Dendritic cell treated with granulocyte-macrophage colony-stimulating factor and Interleukin-4, amounts not matched to agents 40 ng/mL and 50 ng/mL, for 4 days (primary cell): ENCODE measurements around the gene RUNX2.
"Not testable (repeated sequence)": the region's sequence is repeated elsewhere in the genome, so short reads cannot be mapped to it uniquely, and the experiment has no call there.

Source experiments
- H3K27ac Mint-ChIP-seq: one replicate; pipeline ENCODE4 v1.8.0; 2022; ENCODE audit warnings: mild to moderate bottlenecking, mixed read lengths
- H3K27me3 Mint-ChIP-seq: one replicate; pipeline ENCODE4 v1.8.0; 2022; ENCODE audit warnings: mild to moderate bottlenecking, mixed read lengths
- H3K36me3 Mint-ChIP-seq: one replicate; pipeline ENCODE4 v1.8.0; 2022; ENCODE audit warnings: low read depth, mixed read lengths
- H3K4me1 Mint-ChIP-seq: one replicate; pipeline ENCODE4 v1.8.0; 2022; ENCODE audit warnings: low read depth, mixed read lengths
- H3K4me3 Mint-ChIP-seq: one replicate; pipeline ENCODE4 v1.8.0; 2022; ENCODE audit warnings: mild to moderate bottlenecking, moderate library complexity, mixed read lengths
- H3K9me3 Mint-ChIP-seq: one replicate; pipeline ENCODE4 v1.8.0; 2022; ENCODE audit warnings: mixed read lengths
- intact Hi-C: fragments of 100-400 bp; cut with micrococcal nuclease; formaldehyde crosslinking; loops from one replicate; pipeline ENCODE4 v1.15.0; 2022

RUNX2 gene

DNA sequence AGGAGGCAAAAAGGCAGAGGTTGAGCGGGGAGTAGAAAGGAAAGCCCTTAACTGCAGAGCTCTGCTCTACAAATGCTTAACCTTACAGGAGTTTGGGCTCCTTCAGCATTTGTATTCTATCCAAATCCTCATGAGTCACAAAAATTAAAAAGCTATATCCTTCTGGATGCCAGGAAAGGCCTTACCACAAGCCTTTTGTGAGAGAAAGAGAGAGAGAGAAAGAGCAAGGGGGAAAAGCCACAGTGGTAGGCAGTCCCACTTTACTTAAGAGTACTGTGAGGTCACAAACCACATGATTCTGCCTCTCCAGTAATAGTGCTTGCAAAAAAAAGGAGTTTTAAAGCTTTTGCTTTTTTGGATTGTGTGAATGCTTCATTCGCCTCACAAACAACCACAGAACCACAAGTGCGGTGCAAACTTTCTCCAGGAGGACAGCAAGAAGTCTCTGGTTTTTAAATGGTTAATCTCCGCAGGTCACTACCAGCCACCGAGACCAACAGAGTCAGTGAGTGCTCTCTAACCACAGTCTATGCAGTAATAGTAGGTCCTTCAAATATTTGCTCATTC lies at the start of gene RUNX2:
RUNX2 (plus strand) TSS at position 375 of the 567 bp plus-strand sequence. CDS start 397 bp downstream, outside the sequence.
- H3K4me3 Mint-ChIP-seq = no peak within 1 kb of the TSS
- no peak within 1 kb of the TSS for H3K27ac Mint-ChIP-seq
- intact Hi-C loops = no loop called here
- H3K9me3 Mint-ChIP-seq = no peaks in the 10 kb centered on the region
- H3K36me3 Mint-ChIP-seq = no peaks in the 10 kb centered on the region
- H3K27me3 Mint-ChIP-seq = no peaks in the 10 kb centered on the region
- H3K4me1 Mint-ChIP-seq = peaks cover 21% of the 10 kb centered on the region

GRCh38 chr6:45278367-45278766 lies 49.8 kb upstream of the RUNX2 start:
- Mint-ChIP-seq H3K4me1 (no peaks in the 10 kb centered on the region), H3K9me3 (peaks cover 28% of the 10 kb centered on the region), H3K27me3 (no peaks in the 10 kb centered on the region), H3K27ac (no peak overlapping the region), H3K4me3 (no peak overlapping the region), H3K36me3 (peaks cover 6% of the 10 kb centered on the region)
- intact Hi-C loops = no loop called here

DNA sequence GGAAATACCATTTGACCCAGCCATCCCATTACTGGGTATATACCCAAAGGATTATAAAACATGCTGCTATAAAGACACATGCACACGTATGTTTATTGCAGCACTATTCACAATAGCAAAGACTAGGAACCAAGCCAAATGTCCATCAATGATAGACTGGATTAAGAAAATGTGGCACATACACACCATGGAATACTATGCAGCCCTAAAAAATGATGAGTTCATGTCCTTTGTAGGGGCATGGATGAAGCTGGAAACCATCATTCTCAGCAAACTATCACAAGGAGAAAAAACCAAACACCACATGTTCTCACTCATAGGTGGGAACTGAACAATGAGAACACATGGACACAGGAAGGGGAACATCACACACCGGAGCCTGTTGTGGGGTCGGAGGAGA lies 41.4 kb upstream of the RUNX2 start:
- H3K4me3 Mint-ChIP-seq, H3K4me1 Mint-ChIP-seq, H3K27me3 Mint-ChIP-seq, intact Hi-C loops, H3K27ac Mint-ChIP-seq, H3K36me3 Mint-ChIP-seq: not testable (repeated sequence)
- peaks cover 30% of the 10 kb centered on the region for H3K9me3 Mint-ChIP-seq

- no peaks in the 10 kb centered on the region for H3K9me3 Mint-ChIP-seq
- intact Hi-C loops = no loop called here
- no peaks in the 10 kb centered on the region for H3K4me1 Mint-ChIP-seq
- H3K27ac Mint-ChIP-seq = no peak overlapping the region
- no peak overlapping the region for H3K4me3 Mint-ChIP-seq
- no peaks in the 10 kb centered on the region for H3K27me3 Mint-ChIP-seq
- no peaks in the 10 kb centered on the region for H3K36me3 Mint-ChIP-seq
These were observed 38.2 kb upstream of the RUNX2 start for GRCh38 chr6:45289751-45290514.

DNA sequence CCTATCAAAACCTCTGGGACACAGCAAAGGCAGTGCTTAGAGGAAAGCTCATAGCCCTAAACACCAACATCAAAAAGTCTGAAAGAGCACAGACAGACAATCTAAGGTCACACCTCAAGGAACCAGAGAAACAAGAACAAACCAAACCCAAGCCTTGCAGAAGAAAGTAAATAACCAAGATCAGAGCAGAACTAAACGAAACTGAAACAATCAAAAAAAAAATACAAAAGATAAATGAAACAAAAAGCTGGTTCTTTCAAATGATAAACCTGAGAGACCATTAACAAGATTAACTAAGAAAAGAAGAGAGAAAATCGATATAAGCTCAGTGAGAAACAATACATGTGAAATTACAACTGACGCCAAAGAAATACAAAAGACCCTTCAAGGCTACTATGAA lies 34.8 kb upstream of the RUNX2 start:
- no peaks in the 10 kb centered on the region for H3K9me3 Mint-ChIP-seq
- H3K4me3 Mint-ChIP-seq = no peak overlapping the region
- H3K27me3 Mint-ChIP-seq = no peaks in the 10 kb centered on the region
- intact Hi-C loops = no loop called here
- H3K4me1 Mint-ChIP-seq = no peaks in the 10 kb centered on the region
- no peaks in the 10 kb centered on the region for H3K36me3 Mint-ChIP-seq
- H3K27ac Mint-ChIP-seq = no peak overlapping the region

- H3K27ac Mint-ChIP-seq, H3K4me3 Mint-ChIP-seq, H3K36me3 Mint-ChIP-seq, intact Hi-C loops, H3K4me1 Mint-ChIP-seq, H3K9me3 Mint-ChIP-seq, H3K27me3 Mint-ChIP-seq: not testable (repeated sequence)
These were observed 33.9 kb upstream of the RUNX2 start for GRCh38 chr6:45294065-45294701.

- peaks cover 5% of the 10 kb centered on the region for H3K4me1 Mint-ChIP-seq
- H3K4me3 Mint-ChIP-seq = no peak overlapping the region
- H3K27me3 Mint-ChIP-seq = no peaks in the 10 kb centered on the region
- H3K36me3 Mint-ChIP-seq = no peaks in the 10 kb centered on the region
- H3K9me3 Mint-ChIP-seq = no peaks in the 10 kb centered on the region
- no peak overlapping the region for H3K27ac Mint-ChIP-seq
- intact Hi-C loops = no loop called here
These were observed 30.8 kb upstream of the RUNX2 start for GRCh38 chr6:45297320-45297719.

DNA sequence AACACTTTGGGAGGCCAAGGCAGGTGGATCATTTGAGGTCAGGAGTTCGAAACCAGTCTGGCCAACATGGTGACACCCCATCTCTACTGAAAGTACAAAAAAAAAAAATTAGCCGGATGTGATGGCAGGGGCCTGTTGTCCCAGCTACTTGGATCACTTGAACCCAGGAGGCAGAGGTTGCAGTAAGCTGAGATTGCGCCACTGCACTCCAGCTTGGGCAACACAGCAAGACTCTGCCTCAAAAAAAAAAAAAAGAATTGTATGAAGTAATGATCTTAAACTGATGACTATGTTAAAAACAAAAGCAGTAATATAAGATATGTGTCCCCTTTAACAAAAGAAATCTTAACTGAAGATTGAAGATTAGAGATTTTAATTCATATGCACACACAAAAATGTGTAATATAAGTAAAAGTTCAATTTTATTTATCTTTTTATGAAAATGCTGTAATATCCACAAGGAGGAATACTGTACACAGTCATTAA lies 29.0 kb upstream of the RUNX2 start:
- Mint-ChIP-seq H3K9me3 (no peaks in the 10 kb centered on the region), H3K27me3 (no peaks in the 10 kb centered on the region), H3K4me3 (no peak overlapping the region), H3K36me3 (no peaks in the 10 kb centered on the region), H3K4me1 (peaks cover 5% of the 10 kb centered on the region), H3K27ac (no peak overlapping the region)
- intact Hi-C loops = no loop called here

DNA sequence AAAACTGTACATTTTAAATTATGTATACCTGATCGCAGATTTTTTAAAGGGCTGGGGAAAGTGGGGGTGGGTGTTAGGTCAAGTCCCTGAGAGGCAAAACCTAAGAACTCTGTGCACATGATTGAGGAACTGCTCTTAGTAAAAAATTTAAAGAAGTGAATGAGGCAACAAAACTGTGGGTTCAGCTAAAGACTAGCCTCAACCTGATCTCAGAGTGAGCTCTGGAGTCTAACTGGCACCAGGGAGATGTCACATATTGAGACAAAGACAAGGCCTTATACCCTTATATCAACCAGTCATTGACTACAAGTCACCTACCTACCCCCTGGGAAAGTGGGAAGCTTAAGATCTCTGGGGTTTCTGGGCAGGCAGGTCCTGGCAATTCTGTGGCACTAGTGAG lies 27.4 kb upstream of the RUNX2 start:
- Mint-ChIP-seq H3K4me1 (peaks cover 5% of the 10 kb centered on the region), H3K27ac (no peak overlapping the region), H3K4me3 (no peak overlapping the region), H3K36me3 (no peaks in the 10 kb centered on the region), H3K27me3 (no peaks in the 10 kb centered on the region), H3K9me3 (no peaks in the 10 kb centered on the region)
- intact Hi-C loops = no loop called here

GRCh38 chr6:45301348-45302142 lies 26.6 kb upstream of the RUNX2 start:
- Mint-ChIP-seq H3K36me3 (no peaks in the 10 kb centered on the region), H3K27ac (no peak overlapping the region), H3K27me3 (no peaks in the 10 kb centered on the region), H3K9me3 (peaks cover 6% of the 10 kb centered on the region), H3K4me3 (no peak overlapping the region), H3K4me1 (peaks cover 5% of the 10 kb centered on the region)
- intact Hi-C loops = no loop called here

GRCh38 chr6:45302832-45303231 lies 25.3 kb upstream of the RUNX2 start:
- Mint-ChIP-seq H3K27ac (no peak overlapping the region), H3K4me1 (peaks cover 5% of the 10 kb centered on the region), H3K27me3 (no peaks in the 10 kb centered on the region), H3K36me3 (no peaks in the 10 kb centered on the region), H3K4me3 (no peak overlapping the region), H3K9me3 (peaks cover 9% of the 10 kb centered on the region)
- intact Hi-C loops = no loop called here

- Mint-ChIP-seq H3K4me1 (peaks cover 9% of the 10 kb centered on the region), H3K4me3 (no peak overlapping the region)
These were observed 22.6 kb upstream of the RUNX2 start for GRCh38 chr6:45305546-45305945.

DNA sequence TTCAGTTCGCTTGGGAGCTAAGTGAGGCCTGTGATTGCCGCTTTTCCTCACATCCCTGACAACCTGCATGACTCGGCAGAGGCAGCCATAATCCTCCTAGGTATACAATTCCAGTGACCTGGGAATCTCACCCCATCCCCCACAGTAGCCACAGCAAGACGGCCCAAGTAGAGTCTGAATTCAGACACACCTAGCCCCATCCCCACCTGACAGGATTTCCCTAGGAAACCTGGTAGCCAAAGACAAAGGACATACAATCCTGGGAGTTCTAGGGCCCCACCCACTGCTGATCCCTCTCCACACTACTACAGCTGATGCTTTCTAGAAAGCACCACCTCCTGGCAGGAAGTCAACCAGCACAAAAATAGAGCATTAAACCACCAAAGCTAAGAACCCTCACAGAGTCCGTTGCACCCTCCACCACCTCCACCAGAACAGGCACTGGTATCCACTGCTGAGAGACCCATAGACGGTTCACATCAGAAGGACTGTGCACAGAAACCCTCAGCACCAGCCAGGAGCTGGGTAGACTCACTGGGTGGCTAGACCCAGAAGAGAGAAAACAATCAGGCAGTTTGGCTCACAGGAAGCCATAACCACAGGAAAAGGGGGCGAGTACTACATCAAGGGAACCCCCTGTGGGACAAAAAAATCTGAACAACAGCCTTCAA lies 17.9 kb upstream of the RUNX2 start:
- peaks cover 9% of the 10 kb centered on the region for H3K9me3 Mint-ChIP-seq
- no peak overlapping the region for H3K4me3 Mint-ChIP-seq
- intact Hi-C loops = no loop called here
- no peaks in the 10 kb centered on the region for H3K36me3 Mint-ChIP-seq
- peaks cover 4% of the 10 kb centered on the region for H3K4me1 Mint-ChIP-seq
- H3K27me3 Mint-ChIP-seq = no peaks in the 10 kb centered on the region
- no peak overlapping the region for H3K27ac Mint-ChIP-seq

More at GRCh38 chr6:45305546-45305945, 22.6 kb upstream of the RUNX2 start:
- Mint-ChIP-seq H3K36me3 (no peaks in the 10 kb centered on the region), H3K9me3 (peaks cover 9% of the 10 kb centered on the region), H3K27me3 (no peaks in the 10 kb centered on the region), H3K27ac (no peak overlapping the region)
- intact Hi-C loops = no loop called here
